Kidney epithelial cell (primary cell): Measurements from ENCODE around the gene LORICRIN. TPM values are rescaled to one million over a fixed set of nuclear protein-coding genes. Genes with fewer than 3 reads are reported as not detected.

ENCODE experiments used
- DNase-seq: peaks from one replicate; pipeline ENCODE4 v3.0.0-alpha.2; 2010; ENCODE audit warnings: low read depth
- H3K27me3 ChIP-seq: 2 replicates; pipeline ENCODE4 v1.6.0; 2011; ENCODE audit warnings: low read length; ENCODE audit not compliant: control insufficient read depth, insufficient read depth
- H3K36me3 ChIP-seq: 2 replicates; pipeline ENCODE4 v1.5.1; 2011; ENCODE audit warnings: low read length; ENCODE audit not compliant: control insufficient read depth, insufficient read depth
- H3K4me3 ChIP-seq: 2 replicates; pipeline ENCODE4 v1.5.1; 2011; ENCODE audit warnings: low read depth, mild to moderate bottlenecking, control low read depth, low read length
- total RNA-seq: library from RNA; depleted of rRNA; stranded (reverse); fragments of >200 nt; gene quantifications from 2 replicates; pipeline ENCODE4 v1.2.3, GENCODE V29; 2015
- TF ChIP-seq, protein P1 (sequence below): IDR thresholded peaks from 2 replicates; pipeline ENCODE4 v1.5.1; 2011; ENCODE audit warnings: mild to moderate bottlenecking, moderate library complexity, low read length, control low read depth, inconsistent platforms; ENCODE audit not compliant: insufficient read depth, poor library complexity, severe bottlenecking

LORICRIN gene
- total RNA-seq, 1 donor from 2014 or later, result not detected

DNA sequence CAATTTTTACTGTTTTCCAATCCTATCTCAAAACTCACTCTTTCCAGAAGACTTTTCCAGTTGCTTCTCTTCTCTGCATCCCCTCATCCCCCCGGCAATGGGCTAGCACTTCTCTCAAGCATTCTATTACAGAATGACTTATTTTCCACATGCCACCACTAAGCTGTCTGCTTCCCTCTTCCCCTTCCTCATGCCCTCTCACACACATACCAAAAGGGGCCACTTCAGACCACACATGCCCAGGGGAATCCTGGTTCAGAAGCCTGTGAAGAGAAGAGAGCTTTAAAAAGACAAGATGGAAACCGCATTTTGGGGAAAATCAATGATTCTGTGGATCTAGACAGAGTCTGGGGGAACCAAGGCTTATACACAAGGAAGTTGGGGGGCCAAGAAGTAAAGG is 8.4 kb upstream of the LORICRIN start:
- TF ChIP-seq, protein P1, sequence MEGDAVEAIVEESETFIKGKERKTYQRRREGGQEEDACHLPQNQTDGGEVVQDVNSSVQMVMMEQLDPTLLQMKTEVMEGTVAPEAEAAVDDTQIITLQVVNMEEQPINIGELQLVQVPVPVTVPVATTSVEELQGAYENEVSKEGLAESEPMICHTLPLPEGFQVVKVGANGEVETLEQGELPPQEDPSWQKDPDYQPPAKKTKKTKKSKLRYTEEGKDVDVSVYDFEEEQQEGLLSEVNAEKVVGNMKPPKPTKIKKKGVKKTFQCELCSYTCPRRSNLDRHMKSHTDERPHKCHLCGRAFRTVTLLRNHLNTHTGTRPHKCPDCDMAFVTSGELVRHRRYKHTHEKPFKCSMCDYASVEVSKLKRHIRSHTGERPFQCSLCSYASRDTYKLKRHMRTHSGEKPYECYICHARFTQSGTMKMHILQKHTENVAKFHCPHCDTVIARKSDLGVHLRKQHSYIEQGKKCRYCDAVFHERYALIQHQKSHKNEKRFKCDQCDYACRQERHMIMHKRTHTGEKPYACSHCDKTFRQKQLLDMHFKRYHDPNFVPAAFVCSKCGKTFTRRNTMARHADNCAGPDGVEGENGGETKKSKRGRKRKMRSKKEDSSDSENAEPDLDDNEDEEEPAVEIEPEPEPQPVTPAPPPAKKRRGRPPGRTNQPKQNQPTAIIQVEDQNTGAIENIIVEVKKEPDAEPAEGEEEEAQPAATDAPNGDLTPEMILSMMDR, result no peak
- Histone ChIP-seq H3K36me3 (no peaks in the 10 kb centered on the region), H3K4me3 (no peak overlapping the region), H3K27me3 (peaks cover 2% of the 10 kb centered on the region)
- DNase-seq, result no peak

DNA sequence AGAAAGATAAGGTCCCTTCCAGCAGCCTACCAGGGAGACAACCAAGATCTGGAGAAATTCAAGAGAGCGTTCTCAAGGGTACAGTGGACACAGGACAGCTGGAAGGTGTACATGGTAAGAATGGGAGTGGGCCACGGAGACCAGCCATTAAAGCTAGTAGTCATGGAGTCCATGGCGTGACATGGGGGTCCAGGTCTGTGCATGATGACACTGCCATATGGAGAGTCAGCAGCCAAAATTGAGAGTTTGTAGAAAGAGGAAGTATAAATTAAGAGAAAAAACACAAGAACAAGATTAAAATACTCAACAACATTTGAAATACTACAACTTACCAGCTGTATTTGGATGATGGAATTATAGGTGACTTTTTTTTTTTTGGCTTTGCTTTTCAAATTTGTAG is 7.9 kb upstream of the LORICRIN start:
- TF ChIP-seq, protein P1, result no peak
- no peak overlapping the region for H3K4me3 ChIP-seq
- peaks cover 2% of the 10 kb centered on the region for H3K27me3 ChIP-seq
- DNase-seq, result no peak
- H3K36me3 ChIP-seq, result no peaks in the 10 kb centered on the region

DNA sequence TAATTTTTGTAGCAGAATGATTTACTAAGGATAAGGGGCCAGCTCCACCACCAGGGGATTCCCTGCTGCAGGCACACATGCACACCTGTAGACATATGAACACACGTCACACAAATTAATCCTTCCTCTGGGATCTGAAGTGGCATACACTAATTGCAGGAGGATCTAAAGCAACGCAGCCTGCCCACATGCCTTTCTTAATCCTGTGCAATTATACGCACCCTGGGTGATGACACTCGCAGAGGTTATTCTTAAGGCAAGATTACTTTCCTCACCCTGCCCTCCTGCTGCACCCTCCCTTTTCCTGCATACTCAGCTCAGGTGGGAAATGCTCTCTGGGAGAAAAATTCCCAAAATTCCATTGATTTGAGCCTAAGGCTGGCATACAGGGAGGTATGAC is 7.5 kb upstream of the LORICRIN start:
- H3K36me3 ChIP-seq, result no peaks in the 10 kb centered on the region
- H3K4me3 ChIP-seq, result no peak overlapping the region
- no peak for DNase-seq
- TF ChIP-seq, protein P1, result no peak
- peaks cover 2% of the 10 kb centered on the region for H3K27me3 ChIP-seq

DNA sequence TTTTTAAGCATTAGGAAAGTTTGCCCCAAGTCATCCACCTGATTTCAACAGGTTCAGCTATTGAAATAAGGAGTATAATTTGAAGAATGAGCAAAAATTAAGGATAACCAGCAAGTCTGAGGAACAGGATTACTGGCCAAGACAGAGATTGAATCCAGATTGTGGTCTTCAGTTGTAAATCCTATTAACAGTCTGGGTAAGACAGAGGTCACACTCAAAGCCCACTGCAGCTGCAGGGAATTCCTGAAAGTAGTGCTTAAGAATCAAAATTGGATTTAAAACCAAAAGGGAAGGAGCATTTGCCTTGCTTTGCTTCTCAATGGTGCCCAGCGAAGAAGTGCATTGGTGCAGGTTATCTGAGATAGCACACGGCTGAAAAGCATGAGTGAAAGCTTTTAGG is 6.4 kb upstream of the LORICRIN start:
- H3K27me3 ChIP-seq, result peaks cover 2% of the 10 kb centered on the region
- H3K4me3 ChIP-seq, result no peak overlapping the region
- no peaks in the 10 kb centered on the region for H3K36me3 ChIP-seq
- DNase-seq, result no peak
- TF ChIP-seq, protein P1, result no peak

DNA sequence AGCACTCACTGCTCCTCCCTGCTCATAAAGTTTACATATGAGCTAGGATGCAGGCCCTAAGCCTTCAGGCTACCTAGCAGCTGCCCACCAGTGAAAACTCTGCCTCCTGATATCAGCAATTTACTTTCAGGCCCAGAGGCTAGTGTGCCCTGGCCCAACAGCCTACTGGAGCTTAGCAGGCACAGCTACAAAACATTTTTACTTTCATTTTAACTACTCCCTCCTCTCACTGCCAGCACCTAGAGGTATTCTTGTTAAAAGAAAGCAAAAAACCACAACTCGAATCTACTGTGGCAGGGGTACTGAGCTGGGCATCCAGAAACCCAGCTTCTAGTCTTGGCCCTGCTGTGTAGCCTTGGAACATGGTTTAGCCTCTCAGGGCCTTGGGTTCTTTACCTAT is 5.8 kb upstream of the LORICRIN start:
- TF ChIP-seq, protein P1, result no peak
- no peaks in the 10 kb centered on the region for H3K27me3 ChIP-seq
- DNase-seq, result no peak
- H3K36me3 ChIP-seq, result no peaks in the 10 kb centered on the region
- H3K4me3 ChIP-seq, result no peak overlapping the region

DNA sequence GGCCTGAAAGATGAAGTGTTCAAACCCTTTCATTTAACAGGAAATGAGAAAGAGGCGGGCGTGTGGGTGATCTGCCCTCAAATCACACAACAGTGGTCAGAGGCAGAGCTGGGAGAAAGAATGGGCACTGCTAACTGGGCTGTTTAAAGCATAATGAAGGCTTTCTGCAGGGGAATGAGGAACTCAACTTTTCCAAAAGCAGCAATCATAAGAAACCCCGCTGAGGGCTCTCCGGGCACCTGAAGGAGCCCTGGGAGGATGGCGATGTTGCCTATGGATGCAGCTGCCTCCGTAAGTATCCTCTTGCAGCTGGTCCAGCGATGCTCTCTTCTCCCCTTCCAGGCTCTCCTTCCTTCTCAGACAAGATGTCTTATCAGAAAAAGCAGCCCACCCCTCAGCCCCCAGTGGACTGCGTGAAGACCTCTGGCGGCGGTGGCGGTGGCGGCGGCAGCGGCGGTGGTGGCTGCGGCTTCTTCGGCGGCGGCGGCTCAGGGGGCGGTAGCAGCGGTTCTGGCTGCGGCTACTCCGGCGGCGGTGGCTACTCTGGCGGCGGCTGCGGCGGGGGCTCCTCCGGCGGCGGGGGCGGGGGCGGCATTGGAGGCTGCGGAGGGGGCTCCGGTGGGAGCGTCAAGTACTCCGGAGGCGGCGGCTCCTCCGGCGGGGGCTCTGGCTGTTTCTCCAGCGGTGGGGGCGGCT is 1.2 kb downstream of the LORICRIN start:
- TF ChIP-seq, protein P1, result no peak
- no peak for DNase-seq
- Histone ChIP-seq H3K4me3 (no peak overlapping the region), H3K27me3 (peaks cover 35% of the 10 kb centered on the region), H3K36me3 (no peaks in the 10 kb centered on the region)
